Stomach (tissue), 9 donors: Measurements from ENCODE around the gene INF2. TPM values are rescaled to one million over a fixed set of nuclear protein-coding genes. Genes with fewer than 3 reads are reported as not detected.

Experiments
- DNase-seq, 2 donors: peaks; one replicate each; pipeline versions ENCODE4 v3.0.0 to v3.0.0-alpha.2; 2013 to 2019
- H3K27ac ChIP-seq, 5 donors: fragments of 200-600 bp in 4 of 5; sonication (generic) in 4 of 5; one replicate each; pipeline ENCODE4 v1.5.1; 2013 to 2019; ENCODE audit warnings: mild to moderate bottlenecking in 1 of 5, moderate library complexity in 1 of 5
- H3K27me3 ChIP-seq, 3 donors: fragments of 200-600 bp; sonication (generic); one replicate each; pipeline ENCODE4 v1.5.1; 2017 to 2019; ENCODE audit warnings: mixed run types in 1 of 3
- H3K36me3 ChIP-seq, 4 donors: fragments of 200-600 bp; sonication (generic); 1 replicate in 3 of 4; 2 replicates in 1 of 4; pipeline ENCODE4 v1.5.1; 2016 to 2019
- H3K4me1 ChIP-seq, 4 donors: fragments of 200-600 bp; sonication (generic); one replicate each; pipeline ENCODE4 v1.5.1; 2016 to 2019
- H3K4me3 ChIP-seq, 4 donors: fragments of 200-600 bp; sonication (generic) in 3 of 4; one replicate each; pipeline ENCODE4 v1.5.1; 2016 to 2019; ENCODE audit warnings: mild to moderate bottlenecking in 1 of 4
- H3K9me3 ChIP-seq, 4 donors: fragments of 200-600 bp; sonication (generic); one replicate each; pipeline ENCODE4 v1.5.1; 2016 to 2019
- EP300 ChIP-seq: sonication (generic); formaldehyde crosslinking; IDR thresholded peaks from one replicate; pipeline ENCODE4 v1.6.1; 2017; ENCODE audit warnings: antibody characterized with exemption
- POLR2A ChIP-seq, 4 donors: fragments of 450-650 bp; IDR thresholded peaks; one replicate each; pipeline ENCODE4 v1.6.1; 2016; ENCODE audit warnings: antibody characterized with exemption in 4 of 4, control low read depth in 2 of 4, mild to moderate bottlenecking in 1 of 4, moderate library complexity in 1 of 4
- POLR2AphosphoS5 ChIP-seq, 3 donors: sonication (generic); formaldehyde crosslinking; IDR thresholded peaks; one replicate each; pipeline ENCODE4 v1.6.1; 2016; ENCODE audit warnings: antibody characterized with exemption in 3 of 3
- WGBS, 5 donors: extraction: QIAGEN DNeasy Blood & Tissue Kit in 3 of 5; methylation state at CpG; one replicate each; pipeline versions ENCODE4 v1.1.5 to v1.1.7; 2013 to 2018; 5-methylcytosine and 5-hydroxymethylcytosine counted together
- intact Hi-C: fragments of 100-400 bp; cut with DNase I; formaldehyde crosslinking; loops from one replicate; pipeline ENCODE4 v1.15.1; 2023; ENCODE audit warnings: low total_unique reads
- polyA plus RNA-seq, 3 donors: library from polyadenylated mRNA; stranded (reverse); fragments of 200-250 nt; gene quantifications; one replicate each; pipeline ENCODE4 v1.2.3, GENCODE V29; 2013
- total RNA-seq, 5 donors: library from RNA; depleted of rRNA; stranded (reverse); fragments of >200 nt; gene quantifications; one replicate each; pipeline versions ENCODE4 v1.1.0 to v1.2.3, GENCODE V29; 2014 to 2016
- TF ChIP-seq, protein P1 (sequence below), 7 experiments: fragments of 450-650 bp in 4 of 7; fragments of 200-600 bp in 3 of 7; sonication (generic) in 3 of 7; IDR thresholded peaks; one replicate each; pipeline ENCODE4 v1.5.1; 2016 to 2019; ENCODE audit warnings: antibody characterized with exemption in 7 of 7, control low read depth in 2 of 7, mild to moderate bottlenecking in 1 of 7
- donor health status: healthy with polysubstance abuse.
- donor health status: Bipolar disorder and iron deficiency.
- donor health status: healthy.

INF2 gene
- total and polyA plus RNA-seq, 8 donors, result 45.9 to 385 (median 146) TPM

DNA sequence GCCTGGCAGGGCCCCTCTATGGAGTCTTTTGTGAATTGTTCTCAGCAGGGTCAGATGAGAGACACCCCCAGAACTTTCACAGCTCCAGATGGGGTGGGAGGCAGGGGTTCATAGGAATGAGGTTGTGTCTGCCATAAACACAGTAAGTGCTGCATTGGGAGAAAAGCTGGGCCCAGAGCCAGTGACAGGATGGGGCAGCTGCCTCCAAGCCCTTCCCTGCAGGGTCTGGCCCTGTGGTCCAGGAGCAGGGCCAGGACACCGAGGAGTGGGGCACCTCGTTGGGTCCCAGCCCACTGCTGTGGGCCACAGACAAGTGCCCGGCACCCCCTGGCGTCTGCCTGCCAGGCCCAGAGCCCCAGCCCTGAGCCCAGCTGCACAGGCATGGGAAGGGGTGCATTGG lies 13.3 kb downstream of the INF2 start:
- Histone ChIP-seq H3K36me3 (peaks cover 26 to 67% (median 63%) of the 10 kb centered on the region in 4 donors), H3K4me1 (peaks cover 13 to 40% (median 30%) of the 10 kb centered on the region in 4 donors), H3K4me3 (no peak overlapping the region), H3K27ac (no peak overlapping the region), H3K27me3 (no peaks in the 10 kb centered on the region), H3K9me3 (no peaks in the 10 kb centered on the region)
- DNase-seq, result no peak
- no peak for TF ChIP-seq EP300
- no peak for TF ChIP-seq POLR2AphosphoS5 (IDR thresholded peaks at IDR 0.05)
- TF ChIP-seq, protein P1, sequence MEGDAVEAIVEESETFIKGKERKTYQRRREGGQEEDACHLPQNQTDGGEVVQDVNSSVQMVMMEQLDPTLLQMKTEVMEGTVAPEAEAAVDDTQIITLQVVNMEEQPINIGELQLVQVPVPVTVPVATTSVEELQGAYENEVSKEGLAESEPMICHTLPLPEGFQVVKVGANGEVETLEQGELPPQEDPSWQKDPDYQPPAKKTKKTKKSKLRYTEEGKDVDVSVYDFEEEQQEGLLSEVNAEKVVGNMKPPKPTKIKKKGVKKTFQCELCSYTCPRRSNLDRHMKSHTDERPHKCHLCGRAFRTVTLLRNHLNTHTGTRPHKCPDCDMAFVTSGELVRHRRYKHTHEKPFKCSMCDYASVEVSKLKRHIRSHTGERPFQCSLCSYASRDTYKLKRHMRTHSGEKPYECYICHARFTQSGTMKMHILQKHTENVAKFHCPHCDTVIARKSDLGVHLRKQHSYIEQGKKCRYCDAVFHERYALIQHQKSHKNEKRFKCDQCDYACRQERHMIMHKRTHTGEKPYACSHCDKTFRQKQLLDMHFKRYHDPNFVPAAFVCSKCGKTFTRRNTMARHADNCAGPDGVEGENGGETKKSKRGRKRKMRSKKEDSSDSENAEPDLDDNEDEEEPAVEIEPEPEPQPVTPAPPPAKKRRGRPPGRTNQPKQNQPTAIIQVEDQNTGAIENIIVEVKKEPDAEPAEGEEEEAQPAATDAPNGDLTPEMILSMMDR (IDR thresholded peaks at IDR 0.05), result no peak
- no peak for TF ChIP-seq POLR2A (IDR thresholded peaks at IDR 0.05)
- WGBS, 5 donors, result 72 to 89% (median 83%) methylated on average over 3 to 4 of the region's 4 CpGs; no CpG with 5 or more reads in 1 of the 5 donors
- intact Hi-C loops, result no loop called here

DNA sequence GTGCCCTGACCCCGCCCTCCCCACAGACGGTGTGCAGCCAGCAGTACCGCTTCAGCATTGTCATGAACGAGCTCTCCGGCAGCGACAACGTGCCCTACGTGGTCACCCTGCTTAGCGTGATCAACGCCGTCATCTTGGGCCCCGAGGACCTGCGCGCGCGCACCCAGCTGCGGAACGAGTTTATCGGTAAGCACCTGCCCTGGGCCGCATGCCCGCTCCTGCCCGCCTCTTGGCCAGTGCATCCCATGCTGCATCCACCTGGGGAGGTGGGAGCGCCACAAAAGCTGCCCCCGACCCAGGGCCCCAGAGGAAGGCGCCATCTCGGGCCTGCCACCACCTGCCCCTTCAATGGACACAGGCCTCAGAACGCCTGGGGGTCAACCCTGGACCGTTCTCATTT lies 13.9 kb downstream of the INF2 start:
- WGBS, 5 donors, result 92 to 94% (median 94%) methylated on average over 13 to 28 of the region's 28 CpGs
- TF ChIP-seq EP300 (no peak), POLR2AphosphoS5 (IDR thresholded peaks at IDR 0.05) (no peak), POLR2A (IDR thresholded peaks at IDR 0.05) (no peak)
- TF ChIP-seq, protein P1 (IDR thresholded peaks at IDR 0.05), result no peak
- intact Hi-C loops, result no loop called here
- peaks cover 9 to 40% (median 30%) of the 10 kb centered on the region in 4 donors for H3K4me1 ChIP-seq
- no peak overlapping the region for H3K4me3 ChIP-seq
- H3K9me3 ChIP-seq, result no peaks in the 10 kb centered on the region
- H3K27me3 ChIP-seq, result no peaks in the 10 kb centered on the region
- peaks cover 26 to 70% (median 63%) of the 10 kb centered on the region in 4 donors for H3K36me3 ChIP-seq
- H3K27ac ChIP-seq, result no peak overlapping the region
- no peak for DNase-seq

DNA sequence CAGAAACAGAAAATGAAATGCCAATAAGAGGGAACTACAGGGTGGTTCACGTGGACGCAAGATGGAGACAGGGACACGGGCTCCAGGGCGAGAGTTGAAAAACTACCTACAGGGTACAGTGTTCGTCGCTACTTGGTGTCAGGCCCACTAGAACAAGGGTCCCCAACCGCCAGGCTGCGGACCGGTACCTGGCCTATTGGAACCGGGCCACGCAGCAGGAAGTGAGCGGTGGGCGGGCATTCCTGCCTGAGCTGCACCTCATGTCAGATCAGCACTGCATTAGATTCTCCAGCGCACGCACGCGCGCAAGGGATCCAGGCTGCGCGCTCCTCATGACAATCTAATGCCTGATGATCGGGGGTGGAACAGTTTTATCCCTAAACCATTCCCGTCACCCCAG lies 14.8 kb downstream of the INF2 start:
- no peak for DNase-seq
- Histone ChIP-seq H3K27me3 (no peaks in the 10 kb centered on the region), H3K9me3 (no peaks in the 10 kb centered on the region), H3K27ac (no peak overlapping the region), H3K36me3 (peaks cover 26 to 74% (median 66%) of the 10 kb centered on the region in 4 donors), H3K4me3 (no peak overlapping the region), H3K4me1 (peaks cover 4 to 40% (median 27%) of the 10 kb centered on the region in 4 donors)
- TF ChIP-seq POLR2A (IDR thresholded peaks at IDR 0.05), result no peak
- no peak for TF ChIP-seq POLR2AphosphoS5 (IDR thresholded peaks at IDR 0.05)
- TF ChIP-seq, protein P1 (IDR thresholded peaks at IDR 0.05), result no peak
- TF ChIP-seq EP300, result no peak
- intact Hi-C loops, result no loop called here
- 97 to 98% (median 98%) methylated on average over 22 of the region's 22 CpGs for whole genome bisulfite sequencing, 5 donors

DNA sequence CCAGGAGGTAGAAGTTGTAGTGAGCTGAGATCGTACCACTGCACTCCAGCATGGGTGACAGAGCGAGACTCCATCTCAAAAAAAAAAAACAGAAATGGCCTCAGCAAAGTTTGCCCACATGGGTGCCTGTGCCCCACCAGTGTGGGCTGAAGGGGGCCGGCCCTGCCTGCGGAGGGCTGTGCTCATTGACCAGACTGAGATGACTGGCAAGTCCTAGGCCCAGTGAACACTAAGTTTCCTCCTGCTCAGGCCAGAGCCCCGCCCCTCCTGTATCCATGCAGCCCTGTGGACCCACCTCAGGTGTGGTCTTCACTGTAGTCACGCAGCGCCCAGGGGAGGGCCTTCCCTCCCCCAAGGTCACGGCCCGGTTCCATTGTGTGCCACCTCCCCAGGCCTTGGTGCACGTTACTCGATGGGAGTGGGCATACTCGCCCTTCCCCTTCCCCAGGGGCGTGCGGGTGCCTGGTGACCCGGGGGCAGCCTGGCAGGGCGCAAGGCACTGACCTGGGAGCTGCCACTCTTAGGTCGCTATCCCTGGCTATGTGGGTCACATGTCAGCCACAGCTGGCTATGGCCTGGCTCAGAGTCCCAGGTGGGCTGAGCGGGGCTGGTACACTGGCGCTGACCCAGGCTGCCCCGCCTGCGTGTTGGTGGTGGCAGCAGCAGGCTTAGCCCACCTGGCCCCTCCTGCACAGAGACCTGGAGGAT lies 16.1 kb downstream of the INF2 start:
- DNase-seq, result no peak
- peaks cover 4 to 32% (median 17%) of the 10 kb centered on the region in 4 donors for H3K4me1 ChIP-seq
- H3K27ac ChIP-seq, result no peak overlapping the region
- no peak overlapping the region for H3K4me3 ChIP-seq
- H3K9me3 ChIP-seq, result no peaks in the 10 kb centered on the region
- TF ChIP-seq, protein P1 (IDR thresholded peaks at IDR 0.05), result no peak
- TF ChIP-seq POLR2AphosphoS5 (IDR thresholded peaks at IDR 0.05) (no peak), EP300 (no peak), POLR2A (IDR thresholded peaks at IDR 0.05) (no peak)
- H3K27me3 ChIP-seq, result no peaks in the 10 kb centered on the region
- H3K36me3 ChIP-seq, result peaks cover 35 to 83% (median 78%) of the 10 kb centered on the region in 4 donors
- intact Hi-C loops, result loop anchor here (5.0 kb wide), 1 partner anchor 48 kb away; no protein-coding TSS in a partner anchor
- 85 to 93% (median 88%) methylated on average over 7 to 21 of the region's 21 CpGs for WGBS, 5 donors
